AG09309 (cell line): ENCODE results near the gene TNFRSF1A.
A peak's percentile ranks its signal among the peaks of the same experiment; 100 is the strongest.

ENCODE experiments used
- DNase-seq: peaks from one replicate; pipeline ENCODE4 v3.0.0-alpha.2; 2010; ENCODE audit warnings: low read depth
- H3K4me3 ChIP-seq: 2 replicates; pipeline ENCODE4 v1.5.1; 2011; ENCODE audit warnings: mild to moderate bottlenecking, low read depth, low read length, moderate library complexity; ENCODE audit not compliant: control insufficient read depth
- CTCF ChIP-seq: IDR thresholded peaks from 2 replicates; pipeline ENCODE4 v1.5.1; 2011; ENCODE audit warnings: mild to moderate bottlenecking, low read depth, low read length, inconsistent platforms; ENCODE audit not compliant: insufficient read depth, control insufficient read depth; ENCODE audit errors: missing control alignments

TNFRSF1A gene

GRCh38 chr12:6327229-6328041 is 14.4 kb downstream of the TNFRSF1A start:
- no peak for DNase-seq
- no peak overlapping the region for H3K4me3 ChIP-seq
- no peak for TF ChIP-seq CTCF

- no peak overlapping the region for H3K4me3 ChIP-seq
- TF ChIP-seq CTCF: peak; percentile 52
- DNase-seq: no peak
Measured at GRCh38 chr12:6326316-6327228, 15.3 kb downstream of the TNFRSF1A start.

GRCh38 chr12:6324936-6325750 is 16.7 kb downstream of the TNFRSF1A start:
- no peak for DNase-seq
- no peak for TF ChIP-seq CTCF
- no peak overlapping the region for H3K4me3 ChIP-seq

GRCh38 chr12:6323995-6324711 is 17.7 kb downstream of the TNFRSF1A start:
- no peak for DNase-seq
- no peak for TF ChIP-seq CTCF
- H3K4me3 ChIP-seq: no peak overlapping the region

- peak; percentile 85 for DNase-seq
Measured at GRCh38 chr12:6323340-6323994, 18.4 kb downstream of the TNFRSF1A start.

More at GRCh38 chr12:6323340-6323994, 18.4 kb downstream of the TNFRSF1A start:
- H3K4me3 ChIP-seq: no peak overlapping the region
- peak; percentile 66 for TF ChIP-seq CTCF
